ENCODE data around the gene WASL.

DNA sequence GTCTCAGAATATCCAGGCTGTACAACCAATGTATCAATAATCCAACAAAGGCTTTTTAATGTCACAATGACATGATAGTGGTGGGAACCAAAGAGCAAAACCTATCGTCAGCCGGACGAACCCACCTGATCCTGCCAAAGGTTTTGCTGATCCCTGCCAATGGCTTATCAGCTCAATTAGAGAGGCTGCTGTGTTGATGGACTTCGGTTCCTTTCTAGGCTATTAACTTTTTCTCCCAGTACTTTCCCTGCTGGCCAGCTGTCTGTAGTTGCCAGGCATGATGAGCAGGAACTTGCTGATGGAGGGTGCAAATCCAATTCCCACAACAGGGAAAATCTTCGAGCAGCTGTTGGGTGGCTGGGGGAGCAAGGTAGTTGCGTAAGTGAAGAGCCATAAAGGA is 90.8 kb downstream of the WASL start:
- TF ChIP-seq, protein P1, sequence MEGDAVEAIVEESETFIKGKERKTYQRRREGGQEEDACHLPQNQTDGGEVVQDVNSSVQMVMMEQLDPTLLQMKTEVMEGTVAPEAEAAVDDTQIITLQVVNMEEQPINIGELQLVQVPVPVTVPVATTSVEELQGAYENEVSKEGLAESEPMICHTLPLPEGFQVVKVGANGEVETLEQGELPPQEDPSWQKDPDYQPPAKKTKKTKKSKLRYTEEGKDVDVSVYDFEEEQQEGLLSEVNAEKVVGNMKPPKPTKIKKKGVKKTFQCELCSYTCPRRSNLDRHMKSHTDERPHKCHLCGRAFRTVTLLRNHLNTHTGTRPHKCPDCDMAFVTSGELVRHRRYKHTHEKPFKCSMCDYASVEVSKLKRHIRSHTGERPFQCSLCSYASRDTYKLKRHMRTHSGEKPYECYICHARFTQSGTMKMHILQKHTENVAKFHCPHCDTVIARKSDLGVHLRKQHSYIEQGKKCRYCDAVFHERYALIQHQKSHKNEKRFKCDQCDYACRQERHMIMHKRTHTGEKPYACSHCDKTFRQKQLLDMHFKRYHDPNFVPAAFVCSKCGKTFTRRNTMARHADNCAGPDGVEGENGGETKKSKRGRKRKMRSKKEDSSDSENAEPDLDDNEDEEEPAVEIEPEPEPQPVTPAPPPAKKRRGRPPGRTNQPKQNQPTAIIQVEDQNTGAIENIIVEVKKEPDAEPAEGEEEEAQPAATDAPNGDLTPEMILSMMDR (IDR thresholded peaks at IDR 0.05) = no peak
- TF ChIP-seq POLR2A (IDR thresholded peaks at IDR 0.05) = no peak

All from uterus (tissue), 2 donors.